ENCODE data around the gene FAM53B. TPM values are rescaled to one million over a fixed set of nuclear protein-coding genes. Genes with fewer than 3 reads are reported as not detected.

FAM53B gene
- total RNA-seq, 3 donors from 2014 or later: 17.0 to 39.7 (median 22.8) TPM

- H3K27ac ChIP-seq: no peak overlapping the region
- peaks cover 7 to 13% of the 10 kb centered on the region in 2 donors for H3K4me1 ChIP-seq
Observed at GRCh38 chr10:124639646-124640045, 104.5 kb downstream of the FAM53B start.

GRCh38 chr10:124639206-124639605 lies 105.0 kb downstream of the FAM53B start:
- Histone ChIP-seq H3K9me3 (no peaks in the 10 kb centered on the region), H3K4me1 (peaks cover 7 to 13% of the 10 kb centered on the region in 2 donors), H3K27me3 (no peaks in the 10 kb centered on the region), H3K36me3 (no peaks in the 10 kb centered on the region), H3K4me3 (no peak overlapping the region), H3K27ac (peak overlapping the region in 1 of 2 donors; percentile 25)
- intact Hi-C loops (cut with DNase I; ENCODE audit: low total_unique reads): no loop called here
- no peak for DNase-seq (ENCODE audit: low spot score in 2 of 2)
- TF ChIP-seq CTCF (IDR thresholded peaks at IDR 0.05) (no peak), POLR2AphosphoS5 (IDR thresholded peaks at IDR 0.05) (no peak), POLR2A (IDR thresholded peaks at IDR 0.05) (no peak)

More at GRCh38 chr10:124639646-124640045, 104.5 kb downstream of the FAM53B start:
- no peak overlapping the region for H3K4me3 ChIP-seq
- no peak for DNase-seq (ENCODE audit: low spot score in 2 of 2)
- no peaks in the 10 kb centered on the region for H3K36me3 ChIP-seq
- no peak for TF ChIP-seq POLR2AphosphoS5 (IDR thresholded peaks at IDR 0.05)
- no peak for TF ChIP-seq POLR2A (IDR thresholded peaks at IDR 0.05)
- TF ChIP-seq CTCF (IDR thresholded peaks at IDR 0.05): no peak
- intact Hi-C loops (cut with DNase I; ENCODE audit: low total_unique reads): loop anchor here (5.0 kb wide), 1 partner anchor 873 kb away; no protein-coding TSS in a partner anchor
- H3K27me3 ChIP-seq: no peaks in the 10 kb centered on the region
- H3K9me3 ChIP-seq: no peaks in the 10 kb centered on the region

GRCh38 chr10:124637746-124638145 lies 106.4 kb downstream of the FAM53B start:
- Histone ChIP-seq H3K27me3 (no peaks in the 10 kb centered on the region), H3K36me3 (no peaks in the 10 kb centered on the region), H3K27ac (no peak overlapping the region), H3K4me3 (no peak overlapping the region), H3K9me3 (no peaks in the 10 kb centered on the region), H3K4me1 (peaks cover 7 to 15% of the 10 kb centered on the region in 2 donors)
- no peak for DNase-seq (ENCODE audit: low spot score in 2 of 2)
- intact Hi-C loops (cut with DNase I; ENCODE audit: low total_unique reads): no loop called here
- no peak for TF ChIP-seq POLR2AphosphoS5 (IDR thresholded peaks at IDR 0.05)
- TF ChIP-seq CTCF (IDR thresholded peaks at IDR 0.05): no peak
- TF ChIP-seq POLR2A (IDR thresholded peaks at IDR 0.05): no peak

- H3K36me3 ChIP-seq: no peaks in the 10 kb centered on the region
- no peaks in the 10 kb centered on the region for H3K9me3 ChIP-seq
- H3K4me1 ChIP-seq: peaks cover 7 to 21% of the 10 kb centered on the region in 2 donors
- intact Hi-C loops (cut with DNase I; ENCODE audit: low total_unique reads): no loop called here
- TF ChIP-seq CTCF (IDR thresholded peaks at IDR 0.05): no peak
- TF ChIP-seq POLR2A (IDR thresholded peaks at IDR 0.05): no peak
- TF ChIP-seq POLR2AphosphoS5 (IDR thresholded peaks at IDR 0.05): no peak
- no peak for DNase-seq (ENCODE audit: low spot score in 2 of 2)
- no peak overlapping the region for H3K27ac ChIP-seq
- H3K27me3 ChIP-seq: no peaks in the 10 kb centered on the region
- H3K4me3 ChIP-seq: no peak overlapping the region
Observed at GRCh38 chr10:124637091-124637700, 107.0 kb downstream of the FAM53B start.

GRCh38 chr10:124636271-124636995 lies 107.7 kb downstream of the FAM53B start:
- H3K9me3 ChIP-seq: no peaks in the 10 kb centered on the region
- H3K36me3 ChIP-seq: no peaks in the 10 kb centered on the region
- H3K4me3 ChIP-seq: no peak overlapping the region
- H3K27me3 ChIP-seq: no peaks in the 10 kb centered on the region
- H3K4me1 ChIP-seq: peaks cover 7 to 23% of the 10 kb centered on the region in 2 donors
- no peak for DNase-seq (ENCODE audit: low spot score in 2 of 2)
- H3K27ac ChIP-seq: no peak overlapping the region
- TF ChIP-seq POLR2AphosphoS5 (IDR thresholded peaks at IDR 0.05) (no peak), CTCF (IDR thresholded peaks at IDR 0.05) (no peak), POLR2A (IDR thresholded peaks at IDR 0.05) (no peak)
- intact Hi-C loops (cut with DNase I; ENCODE audit: low total_unique reads): no loop called here

All from breast epithelium (tissue), 4 donors.